K562 (cell line): ENCODE data around the gene SYMPK. TPM values are rescaled to one million over a fixed set of nuclear protein-coding genes. Genes with fewer than 3 reads are reported as not detected.

Experiments used
- CEBPG ChIP-seq, 3 experiments: fragments of 200-800 bp in 1 of 3; sonication (Bioruptor generic) in 1 of 3; sonication (generic) in 1 of 3; formaldehyde crosslinking in 1 of 3; IDR thresholded peaks in 2 of 3; conservative IDR thresholded peaks in 1 of 3; 2 replicates each; pipeline versions ENCODE4 v1.6.1 to v1.8.0; 2016 to 2022; ENCODE audit warnings: missing compliant biosample characterization in 2 of 3, missing genetic modification characterization in 2 of 3, mild to moderate bottlenecking in 1 of 3, missing genetic modification reagents in 1 of 3
- FUS ChIP-seq: fragments of 200-400 bp; formaldehyde crosslinking; optimal IDR thresholded peaks from 2 replicates; pipeline ENCODE3; 2017; ENCODE audit warnings: low read depth, low read length
- HNRNPK ChIP-seq: fragments of 200-400 bp; formaldehyde crosslinking; IDR thresholded peaks from one replicate; pipeline ENCODE4 v1.6.1; 2018; ENCODE audit warnings: mild to moderate bottlenecking, low read depth, low read length; ENCODE audit not compliant: poor library complexity, severe bottlenecking
- HOXB6 ChIP-seq: fragments of 250-450 bp; sonication (Bioruptor Pico); IDR thresholded peaks from 2 replicates; pipeline ENCODE4 v1.5.1; 2022; ENCODE audit warnings: mild to moderate bottlenecking, borderline replicate concordance
- MEF2D ChIP-seq: conservative IDR thresholded peaks from 2 replicates; pipeline ENCODE4 v1.6.1; 2016; ENCODE audit warnings: low read depth, missing genetic modification characterization, missing compliant biosample characterization
- NFYB ChIP-seq: IDR thresholded peaks from 2 replicates; pipeline ENCODE4 v1.6.1; 2011; ENCODE audit warnings: mild to moderate bottlenecking, moderate library complexity; ENCODE audit not compliant: insufficient read length; ENCODE audit errors: extremely low read depth
- RBM22 ChIP-seq: fragments of 200-400 bp; formaldehyde crosslinking; IDR thresholded peaks from 2 replicates; pipeline ENCODE4 v1.6.1; 2018; ENCODE audit warnings: low read length, low read depth; ENCODE audit not compliant: poor library complexity, severe bottlenecking
- RBM34 ChIP-seq: fragments of 200-400 bp; formaldehyde crosslinking; IDR thresholded peaks from 2 replicates; pipeline ENCODE4 v1.6.1; 2018; ENCODE audit warnings: low read length, borderline replicate concordance; ENCODE audit not compliant: insufficient read depth
- SRSF3 ChIP-seq: fragments of 200-400 bp; formaldehyde crosslinking; IDR thresholded peaks from 2 replicates; pipeline ENCODE4 v1.6.1; 2016; ENCODE audit warnings: mild to moderate bottlenecking, low read length, moderate library complexity; ENCODE audit not compliant: insufficient read depth
- TOE1 ChIP-seq, 2 experiments: fragments of 450-650 bp in 1 of 2; sonication (generic) in 1 of 2; formaldehyde crosslinking in 1 of 2; IDR thresholded peaks; 2 replicates each; pipeline versions ENCODE4 v1.7.1 to v1.8.0; 2016 to 2022; ENCODE audit warnings: borderline replicate concordance in 2 of 2, mild to moderate bottlenecking in 2 of 2, antibody characterized with exemption in 1 of 2, inconsistent platforms in 1 of 2, low read depth in 1 of 2, missing genetic modification reagents in 1 of 2, moderate library complexity in 1 of 2
- ZKSCAN8 ChIP-seq: fragments of 200-800 bp; sonication (Bioruptor generic); IDR thresholded peaks from 2 replicates; pipeline ENCODE4 v1.6.1; 2016; ENCODE audit warnings: missing genetic modification characterization, missing compliant biosample characterization
- polyA plus RNA-seq, 8 experiments: library from polyadenylated mRNA; depleted of rRNA in 4 of 8; stranded (reverse) in 5 of 8; unstranded in 3 of 8; fragments of >200 nt; fragmentation: Nextera tagmentation in 2 of 8; fragmentation: Illumina TruSeq in 1 of 8; extraction: Ambion mirVana in 2 of 8; extraction: Trizol in 1 of 8; gene quantifications; 2 replicates each; pipeline versions ENCODE4 v1.2.1 to v1.2.3, GENCODE V29; 2011 to 2014; ENCODE audit warnings: inconsistent platforms in 1 of 8, missing spikeins in 1 of 8
- total RNA-seq, 7 experiments: library from RNA; depleted of rRNA in 6 of 7; stranded (reverse); fragments of >200 nt in 6 of 7; fragmentation: Illumina TruSeq in 2 of 7; extraction: Trizol in 2 of 7; gene quantifications; 2 replicates each; pipeline versions ENCODE4 v1.2.1 to v1.2.3, GENCODE V29; 2011 to 2021; ENCODE audit warnings: low replicate concordance in 1 of 7
- TF ChIP-seq, protein P1 (sequence below): IDR thresholded peaks from 2 replicates; pipeline ENCODE4 v1.6.1; 2011; ENCODE audit warnings: borderline replicate concordance, low read depth, mild to moderate bottlenecking, moderate library complexity, low read length; ENCODE audit not compliant: insufficient read depth, poor library complexity, severe bottlenecking
- TF ChIP-seq, protein P2 (sequence below): fragments of 450-650 bp; formaldehyde crosslinking; IDR thresholded peaks from 2 replicates; pipeline ENCODE4 v1.4.0; 2022; ENCODE audit warnings: mild to moderate bottlenecking, moderate library complexity
- TF ChIP-seq, protein P3 (sequence below): IDR thresholded peaks from 3 replicates; pipeline ENCODE4 v1.6.1; 2011; ENCODE audit warnings: borderline replicate concordance, mild to moderate bottlenecking; ENCODE audit not compliant: insufficient read length, insufficient read depth
- TF ChIP-seq, protein P4 (sequence below): fragments of 450-650 bp; IDR thresholded peaks from 2 replicates; pipeline ENCODE4 v1.6.1; 2017; ENCODE audit warnings: mild to moderate bottlenecking, moderate library complexity
- TF ChIP-seq, protein P5 (sequence below): sonication (generic); formaldehyde crosslinking; IDR thresholded peaks from 2 replicates; pipeline ENCODE4 v1.9.0; 2022; ENCODE audit warnings: mild to moderate bottlenecking, missing genetic modification reagents

Gene SYMPK
- total and polyA plus RNA-seq, 9 of the 15 experiments (the other 6 are each of a cell fraction or from before 2014, with no cell fraction given): 0.73 to 95.5 (median 58.4) TPM

DNA sequence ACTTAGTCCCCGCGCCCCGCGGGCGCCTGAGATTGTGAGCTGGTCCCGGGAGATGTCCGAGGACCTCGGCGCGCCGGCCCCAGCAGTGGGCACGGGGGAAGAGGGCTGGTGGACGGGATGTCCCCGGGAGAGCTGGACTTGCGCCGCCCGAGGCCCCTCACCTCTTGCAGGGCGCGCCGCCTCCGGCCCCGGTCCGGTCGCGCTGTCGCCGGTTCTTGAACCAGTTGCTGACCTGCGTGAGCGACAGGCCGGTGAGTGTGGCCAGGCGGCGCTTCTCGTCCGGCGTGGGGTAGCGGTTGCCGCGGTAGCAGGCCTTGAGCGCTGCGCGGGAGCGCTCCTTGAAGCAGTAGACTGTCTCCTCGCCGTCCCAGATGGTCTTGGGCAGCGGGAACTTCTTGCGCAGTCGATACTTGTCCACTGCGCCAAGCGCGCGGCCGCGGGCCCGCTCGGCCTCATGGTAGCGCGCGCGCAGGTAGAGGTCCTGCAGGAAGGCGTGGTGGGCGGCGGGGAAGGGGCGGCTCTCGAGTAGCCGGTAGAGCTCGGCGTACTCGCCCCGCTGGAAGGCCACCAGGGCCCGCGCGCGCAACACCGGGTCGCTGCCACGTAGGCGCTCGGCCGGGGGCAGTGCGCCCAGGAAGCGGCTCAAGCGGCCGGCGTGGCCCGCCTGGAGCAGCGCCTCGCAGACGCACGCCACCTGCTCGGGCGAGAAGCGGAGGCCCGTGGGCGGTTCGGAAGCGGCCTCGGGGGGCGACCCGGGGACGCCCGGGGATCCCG is 94.9 kb downstream of the SYMPK start (continued):
- TF ChIP-seq, protein P1, sequence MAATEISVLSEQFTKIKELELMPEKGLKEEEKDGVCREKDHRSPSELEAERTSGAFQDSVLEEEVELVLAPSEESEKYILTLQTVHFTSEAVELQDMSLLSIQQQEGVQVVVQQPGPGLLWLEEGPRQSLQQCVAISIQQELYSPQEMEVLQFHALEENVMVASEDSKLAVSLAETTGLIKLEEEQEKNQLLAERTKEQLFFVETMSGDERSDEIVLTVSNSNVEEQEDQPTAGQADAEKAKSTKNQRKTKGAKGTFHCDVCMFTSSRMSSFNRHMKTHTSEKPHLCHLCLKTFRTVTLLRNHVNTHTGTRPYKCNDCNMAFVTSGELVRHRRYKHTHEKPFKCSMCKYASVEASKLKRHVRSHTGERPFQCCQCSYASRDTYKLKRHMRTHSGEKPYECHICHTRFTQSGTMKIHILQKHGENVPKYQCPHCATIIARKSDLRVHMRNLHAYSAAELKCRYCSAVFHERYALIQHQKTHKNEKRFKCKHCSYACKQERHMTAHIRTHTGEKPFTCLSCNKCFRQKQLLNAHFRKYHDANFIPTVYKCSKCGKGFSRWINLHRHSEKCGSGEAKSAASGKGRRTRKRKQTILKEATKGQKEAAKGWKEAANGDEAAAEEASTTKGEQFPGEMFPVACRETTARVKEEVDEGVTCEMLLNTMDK: no peak
- TF ChIP-seq FUS: peak; percentile 24
- TF ChIP-seq RBM34: no peak
- peak; percentile 45 for TF ChIP-seq RBM22
- TF ChIP-seq, protein P2, sequence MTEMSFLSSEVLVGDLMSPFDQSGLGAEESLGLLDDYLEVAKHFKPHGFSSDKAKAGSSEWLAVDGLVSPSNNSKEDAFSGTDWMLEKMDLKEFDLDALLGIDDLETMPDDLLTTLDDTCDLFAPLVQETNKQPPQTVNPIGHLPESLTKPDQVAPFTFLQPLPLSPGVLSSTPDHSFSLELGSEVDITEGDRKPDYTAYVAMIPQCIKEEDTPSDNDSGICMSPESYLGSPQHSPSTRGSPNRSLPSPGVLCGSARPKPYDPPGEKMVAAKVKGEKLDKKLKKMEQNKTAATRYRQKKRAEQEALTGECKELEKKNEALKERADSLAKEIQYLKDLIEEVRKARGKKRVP (CRISPR knock-in tag): no peak
- TF ChIP-seq, protein P3, sequence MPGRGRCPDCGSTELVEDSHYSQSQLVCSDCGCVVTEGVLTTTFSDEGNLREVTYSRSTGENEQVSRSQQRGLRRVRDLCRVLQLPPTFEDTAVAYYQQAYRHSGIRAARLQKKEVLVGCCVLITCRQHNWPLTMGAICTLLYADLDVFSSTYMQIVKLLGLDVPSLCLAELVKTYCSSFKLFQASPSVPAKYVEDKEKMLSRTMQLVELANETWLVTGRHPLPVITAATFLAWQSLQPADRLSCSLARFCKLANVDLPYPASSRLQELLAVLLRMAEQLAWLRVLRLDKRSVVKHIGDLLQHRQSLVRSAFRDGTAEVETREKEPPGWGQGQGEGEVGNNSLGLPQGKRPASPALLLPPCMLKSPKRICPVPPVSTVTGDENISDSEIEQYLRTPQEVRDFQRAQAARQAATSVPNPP: no peak
- TF ChIP-seq TOE1 (IDR thresholded peaks at IDR 0.05; ENCODE audit: borderline replicate concordance): no peak
- no peak; the same call in 1 of the 2 replicates for TF ChIP-seq TOE1 (CRISPR knock-in tag; IDR thresholded peaks at IDR 0.05; ENCODE audit: borderline replicate concordance, low read depth)
- no peak for TF ChIP-seq ZKSCAN8 (CRISPR knock-in tag)
- no peak for TF ChIP-seq SRSF3
- no peak for TF ChIP-seq HNRNPK
- TF ChIP-seq HOXB6 (CRISPR knock-in tag): no peak
- no peak for TF ChIP-seq MEF2D (tag)
- TF ChIP-seq, protein P4, sequence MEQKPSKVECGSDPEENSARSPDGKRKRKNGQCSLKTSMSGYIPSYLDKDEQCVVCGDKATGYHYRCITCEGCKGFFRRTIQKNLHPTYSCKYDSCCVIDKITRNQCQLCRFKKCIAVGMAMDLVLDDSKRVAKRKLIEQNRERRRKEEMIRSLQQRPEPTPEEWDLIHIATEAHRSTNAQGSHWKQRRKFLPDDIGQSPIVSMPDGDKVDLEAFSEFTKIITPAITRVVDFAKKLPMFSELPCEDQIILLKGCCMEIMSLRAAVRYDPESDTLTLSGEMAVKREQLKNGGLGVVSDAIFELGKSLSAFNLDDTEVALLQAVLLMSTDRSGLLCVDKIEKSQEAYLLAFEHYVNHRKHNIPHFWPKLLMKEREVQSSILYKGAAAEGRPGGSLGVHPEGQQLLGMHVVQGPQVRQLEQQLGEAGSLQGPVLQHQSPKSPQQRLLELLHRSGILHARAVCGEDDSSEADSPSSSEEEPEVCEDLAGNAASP: no peak
- TF ChIP-seq, protein P5, sequence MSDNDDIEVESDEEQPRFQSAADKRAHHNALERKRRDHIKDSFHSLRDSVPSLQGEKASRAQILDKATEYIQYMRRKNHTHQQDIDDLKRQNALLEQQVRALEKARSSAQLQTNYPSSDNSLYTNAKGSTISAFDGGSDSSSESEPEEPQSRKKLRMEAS (CRISPR knock-in tag): peak; percentile 87
- 0 out of 2 replicates have a peak, but pooled peaks have one; percentile 42 for TF ChIP-seq CEBPG (CRISPR knock-in tag; IDR thresholded peaks at IDR 0.05)
- no peak for TF ChIP-seq CEBPG (tag; conservative IDR thresholded peaks at IDR 0.05 in 1 of 2, IDR thresholded peaks at IDR 0.05 in 1 of 2)
- no peak for TF ChIP-seq NFYB
